Cardiac fibroblast (primary cell): Measurements from ENCODE around the gene PUM2.
A peak's percentile ranks its signal among the peaks of the same experiment; 100 is the strongest.

Experiments used
- DNase-seq, 2 donors: peaks; one replicate each; pipeline versions ENCODE4 v3.0.0 to v3.0.0-alpha.2; 2010; ENCODE audit warnings: low read depth in 2 of 2
- H3K4me3 ChIP-seq, 2 donors: replicated peaks in 1 of 2; 1 replicate in 1 of 2; 2 replicates in 1 of 2; pipeline ENCODE4 v1.5.1; 2011; ENCODE audit warnings: low read depth in 2 of 2, low read length in 2 of 2, mild to moderate bottlenecking in 2 of 2, moderate library complexity in 1 of 2
- TF ChIP-seq, protein P1 (sequence below): IDR thresholded peaks from one replicate; pipeline ENCODE4 v1.5.1; 2011; ENCODE audit warnings: low read depth, mild to moderate bottlenecking, low read length, inconsistent platforms

The PUM2 gene

DNA sequence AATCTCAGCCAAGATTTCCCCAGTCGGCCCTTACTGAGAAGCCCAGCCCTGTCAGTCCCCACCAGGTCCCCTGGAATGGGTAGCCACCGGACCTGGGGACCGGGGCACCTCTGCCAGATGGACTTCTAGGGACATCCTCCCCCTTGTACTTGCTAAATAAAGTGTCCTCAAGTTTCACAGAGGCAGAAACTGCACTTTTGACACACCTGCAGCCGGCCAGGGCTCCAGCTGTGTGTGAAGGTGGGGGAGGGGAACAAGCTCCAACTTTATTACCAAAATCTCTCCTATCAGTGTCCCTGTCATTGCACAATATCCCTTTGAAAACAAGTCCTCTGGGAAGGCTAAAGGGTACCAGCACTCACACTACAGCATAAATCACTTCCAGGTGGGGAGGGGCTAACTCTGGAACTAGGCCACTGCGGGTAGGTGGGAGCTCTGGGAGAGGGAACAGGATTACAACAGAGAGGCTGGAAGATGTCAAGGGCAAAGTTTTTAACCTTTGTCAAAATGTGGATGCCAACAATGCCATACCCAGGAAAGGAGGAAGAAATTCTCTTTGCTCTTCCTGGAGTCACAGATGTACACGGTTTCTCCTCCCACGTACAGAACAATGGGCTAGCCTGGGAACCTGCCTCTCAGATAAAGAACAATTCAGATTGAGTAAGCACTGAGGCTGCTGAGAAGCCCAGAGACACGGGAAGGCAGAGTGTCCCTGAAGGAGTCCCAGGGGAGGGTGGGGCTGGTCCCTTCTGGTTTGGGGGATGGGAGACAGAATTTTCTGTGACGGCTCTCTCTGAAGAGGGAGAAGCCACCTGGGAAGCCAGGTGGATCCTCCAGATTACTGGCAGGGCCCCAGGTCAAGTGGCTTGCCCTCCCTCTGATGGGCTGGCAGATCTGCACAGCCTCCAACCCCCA is 136.7 kb downstream of the PUM2 start:
- no peak for DNase-seq
- TF ChIP-seq, protein P1, sequence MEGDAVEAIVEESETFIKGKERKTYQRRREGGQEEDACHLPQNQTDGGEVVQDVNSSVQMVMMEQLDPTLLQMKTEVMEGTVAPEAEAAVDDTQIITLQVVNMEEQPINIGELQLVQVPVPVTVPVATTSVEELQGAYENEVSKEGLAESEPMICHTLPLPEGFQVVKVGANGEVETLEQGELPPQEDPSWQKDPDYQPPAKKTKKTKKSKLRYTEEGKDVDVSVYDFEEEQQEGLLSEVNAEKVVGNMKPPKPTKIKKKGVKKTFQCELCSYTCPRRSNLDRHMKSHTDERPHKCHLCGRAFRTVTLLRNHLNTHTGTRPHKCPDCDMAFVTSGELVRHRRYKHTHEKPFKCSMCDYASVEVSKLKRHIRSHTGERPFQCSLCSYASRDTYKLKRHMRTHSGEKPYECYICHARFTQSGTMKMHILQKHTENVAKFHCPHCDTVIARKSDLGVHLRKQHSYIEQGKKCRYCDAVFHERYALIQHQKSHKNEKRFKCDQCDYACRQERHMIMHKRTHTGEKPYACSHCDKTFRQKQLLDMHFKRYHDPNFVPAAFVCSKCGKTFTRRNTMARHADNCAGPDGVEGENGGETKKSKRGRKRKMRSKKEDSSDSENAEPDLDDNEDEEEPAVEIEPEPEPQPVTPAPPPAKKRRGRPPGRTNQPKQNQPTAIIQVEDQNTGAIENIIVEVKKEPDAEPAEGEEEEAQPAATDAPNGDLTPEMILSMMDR = no peak
- H3K4me3 ChIP-seq = no peak overlapping the region

DNA sequence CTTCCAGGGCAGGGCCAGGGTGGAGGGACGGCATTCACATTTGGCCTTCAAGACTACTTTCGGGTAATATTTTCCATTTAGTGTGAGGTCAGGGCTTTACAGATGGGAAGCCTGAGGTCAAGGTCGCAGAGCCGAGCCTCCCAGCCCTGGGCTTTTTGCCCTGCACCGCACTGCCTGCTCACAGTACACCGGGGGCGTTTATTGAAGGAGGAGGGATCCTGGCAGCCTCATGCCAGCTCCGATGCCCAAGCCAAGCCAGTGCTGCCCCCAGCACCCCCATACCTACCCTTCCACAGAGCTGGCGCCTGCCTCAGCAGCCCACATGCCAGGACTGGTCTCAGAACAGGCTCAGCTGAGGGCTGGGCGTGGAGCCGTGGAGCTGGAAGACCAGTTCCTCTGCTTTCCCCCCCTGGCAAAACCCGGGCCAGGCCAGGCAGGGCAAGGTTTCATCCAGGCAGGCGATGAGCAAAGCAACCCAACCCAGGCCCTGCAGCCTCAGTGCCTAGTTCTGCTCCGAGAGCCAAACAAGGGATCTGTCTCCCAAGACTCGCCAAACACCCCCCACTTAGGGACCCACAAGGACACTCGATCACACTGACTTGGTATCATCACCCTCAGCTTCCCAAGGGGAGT is 137.7 kb downstream of the PUM2 start:
- no peak overlapping the region for H3K4me3 ChIP-seq
- TF ChIP-seq, protein P1 = no peak
- DNase-seq = no peak

DNA sequence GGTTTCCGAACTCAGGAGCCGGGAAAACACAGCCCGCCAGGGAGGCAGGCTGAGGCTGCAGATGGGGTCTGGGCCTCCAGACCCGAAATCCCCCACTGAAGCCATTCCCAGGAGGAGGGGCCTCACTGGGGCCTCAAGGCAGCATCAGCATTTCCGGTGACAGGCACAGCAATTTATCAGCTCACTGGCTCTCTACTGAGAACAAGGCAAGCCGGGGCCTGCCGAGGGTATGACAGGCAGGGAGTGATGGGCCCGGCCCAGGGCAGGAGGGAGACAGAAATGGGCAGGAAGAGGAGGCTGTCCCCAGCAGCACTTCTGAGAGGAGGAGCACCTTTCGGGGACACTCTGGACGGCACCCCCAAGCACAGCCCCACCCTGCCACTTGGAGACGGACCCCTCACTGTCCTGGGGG is 138.2 kb downstream of the PUM2 start:
- no peak overlapping the region for H3K4me3 ChIP-seq
- TF ChIP-seq, protein P1 = no peak
- peak in 1 of 2 donors; percentile 67 for DNase-seq

DNA sequence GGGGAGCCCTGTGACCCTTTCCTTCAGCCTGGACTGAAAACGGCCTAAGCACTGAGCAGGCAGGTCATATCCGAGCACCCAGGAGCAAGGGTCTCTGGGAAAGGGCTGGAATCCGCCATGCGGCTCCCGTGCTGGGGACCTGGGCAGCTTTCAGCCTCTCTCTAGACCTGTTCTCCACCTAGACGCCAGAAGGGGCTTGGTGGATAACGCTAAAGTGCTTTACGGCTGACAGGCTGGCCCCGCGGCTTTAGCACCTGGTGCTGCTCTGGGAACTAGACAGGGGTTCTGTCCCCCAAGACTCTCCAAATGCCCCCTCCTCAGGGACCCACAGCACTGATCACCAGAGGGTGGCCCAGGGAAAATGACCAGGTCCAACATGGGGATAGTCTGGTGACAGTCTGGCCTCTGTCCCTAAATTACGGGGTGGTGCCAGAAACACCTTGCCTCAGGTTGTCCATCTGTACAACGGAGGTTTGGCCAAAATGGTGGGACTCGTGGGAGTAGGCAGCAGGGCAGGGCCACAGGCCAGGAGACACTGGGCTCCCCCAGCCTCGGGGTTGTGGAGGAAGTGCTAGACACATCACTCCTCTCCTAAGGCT is 138.7 kb downstream of the PUM2 start:
- H3K4me3 ChIP-seq = no peak overlapping the region
- no peak for DNase-seq
- TF ChIP-seq, protein P1 = no peak

DNA sequence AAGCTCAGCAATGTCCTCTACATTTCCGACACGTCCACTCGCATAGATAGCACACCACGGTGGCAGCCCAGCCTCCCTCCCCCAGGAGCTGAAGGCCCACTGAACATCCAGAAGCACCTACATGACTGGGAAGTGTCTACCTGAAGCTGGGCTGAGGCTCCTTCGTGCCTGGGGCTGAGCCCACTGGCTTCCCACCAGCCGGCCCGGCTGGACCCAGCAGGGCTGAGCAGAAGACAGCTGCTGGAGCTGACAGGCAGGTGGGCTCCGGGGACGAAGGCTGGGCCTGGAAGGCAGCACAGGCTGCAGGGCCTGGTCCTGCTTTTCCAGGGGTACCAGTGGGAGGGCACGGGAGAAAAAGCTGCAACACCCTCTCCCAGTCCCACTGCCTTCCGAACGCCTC is 139.2 kb downstream of the PUM2 start:
- H3K4me3 ChIP-seq = no peak overlapping the region
- no peak for DNase-seq
- TF ChIP-seq, protein P1 = no peak

DNA sequence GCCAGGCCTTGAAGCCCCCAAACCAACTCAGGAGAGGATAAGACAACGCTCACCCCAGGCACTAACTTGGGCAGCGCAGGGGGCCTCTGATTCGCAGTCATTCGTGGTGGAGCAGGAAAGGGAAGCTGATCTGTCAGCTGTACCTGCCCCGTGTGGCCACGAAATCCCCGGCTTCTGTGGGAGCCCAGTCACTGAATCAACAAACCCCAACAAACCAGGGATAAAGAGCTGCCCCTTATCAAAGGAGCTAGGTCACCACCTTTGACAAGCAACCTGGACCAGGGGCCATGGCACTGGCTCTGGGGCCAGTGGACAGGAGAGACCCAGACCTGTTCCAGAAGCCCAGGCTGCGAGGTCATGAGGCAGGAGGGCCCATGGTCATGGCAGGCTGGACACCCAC is 140.2 kb downstream of the PUM2 start:
- TF ChIP-seq, protein P1 = no peak
- DNase-seq = no peak
- H3K4me3 ChIP-seq = no peak overlapping the region
